Tongue (tissue), 2 donors: ENCODE results near the gene POPDC2. TPM values are rescaled to one million over a fixed set of nuclear protein-coding genes. Genes with fewer than 3 reads are reported as not detected.

Experiments used
- DNase-seq: peaks from one replicate; pipeline ENCODE4 v3.0.0-alpha.2; 2015
- total RNA-seq: library from RNA; depleted of rRNA; stranded (reverse); fragments of >200 nt; gene quantifications from one replicate; pipeline ENCODE4 v1.2.3, GENCODE V29; 2014

The POPDC2 gene
- total RNA-seq, 1 donor from 2014 or later, result 38.7 TPM

DNA sequence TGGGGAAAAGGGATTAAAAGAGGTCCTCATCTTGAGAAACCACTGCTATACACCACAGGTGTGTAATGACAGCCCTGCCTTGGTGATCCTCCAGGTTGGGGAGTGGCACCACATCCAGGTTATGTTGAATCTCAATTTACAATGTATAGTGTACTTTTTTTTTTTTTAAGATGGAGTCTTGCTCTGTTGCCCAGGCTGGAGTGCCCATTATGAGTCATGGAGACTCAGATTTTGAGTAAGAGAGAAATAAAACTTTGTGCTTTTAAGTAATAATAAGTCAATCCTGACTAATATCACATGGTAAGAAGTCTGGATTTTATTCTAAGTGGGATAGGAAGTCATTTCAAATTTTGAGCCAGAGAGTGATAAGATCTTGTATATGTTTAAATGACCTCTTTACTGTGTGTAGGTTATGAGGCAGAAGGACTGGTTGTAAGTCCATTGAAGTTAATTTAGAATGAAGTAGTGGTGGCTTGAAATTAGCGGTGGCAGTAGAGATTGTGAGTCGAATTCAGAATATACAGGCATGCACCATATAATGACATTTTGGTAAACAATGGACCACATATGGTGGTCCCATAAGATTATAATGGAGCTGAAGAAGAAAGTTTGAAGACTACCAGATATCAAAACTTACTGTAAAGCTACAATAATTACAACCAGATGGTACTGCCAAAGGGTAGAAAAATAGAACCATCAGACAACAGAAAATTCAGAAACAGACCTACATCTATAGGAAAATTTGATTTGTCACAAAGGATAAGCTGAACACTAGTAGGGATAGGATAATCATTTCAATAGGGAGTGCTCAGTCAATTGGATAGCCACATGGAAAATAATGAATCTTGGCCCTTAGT is 20.7 kb downstream of the POPDC2 start:
- no peak for DNase-seq

DNA sequence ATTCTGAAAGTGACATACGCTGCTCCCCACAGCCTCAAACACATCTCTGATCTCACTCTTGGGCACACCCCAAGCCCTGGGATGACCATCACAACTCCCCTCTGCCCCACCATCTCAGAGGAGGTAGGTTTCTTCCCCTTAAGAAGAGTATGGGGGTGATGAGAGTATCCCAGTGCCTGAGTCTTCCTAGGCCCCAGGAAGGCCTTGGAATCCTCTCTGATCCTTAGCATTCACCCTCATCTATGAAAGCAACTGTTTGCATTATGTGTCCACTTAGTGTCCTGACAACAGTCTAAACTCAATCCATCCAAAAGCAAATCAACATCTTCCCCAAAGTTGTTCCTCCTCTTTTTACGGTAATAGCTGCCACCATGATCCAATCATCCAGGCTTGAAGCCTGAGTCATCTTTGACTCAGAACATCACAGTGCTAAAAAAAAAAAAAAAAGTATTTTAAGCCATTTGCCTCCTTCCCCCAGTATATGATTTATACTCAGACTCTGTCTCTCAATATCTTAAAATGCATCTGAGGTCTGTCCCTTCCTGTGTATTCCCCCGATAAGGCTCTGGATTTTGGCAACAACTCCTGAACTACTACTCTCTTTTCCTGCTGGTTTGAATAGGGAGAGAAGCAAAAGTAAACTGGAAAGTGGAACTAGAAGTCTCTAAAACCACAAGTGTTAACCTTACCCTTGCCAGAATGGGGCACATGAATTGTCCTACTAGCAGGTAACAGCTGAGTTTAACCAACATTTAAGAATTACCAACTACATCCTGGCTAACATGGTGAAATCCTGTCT is 22.5 kb downstream of the POPDC2 start:
- no peak for DNase-seq

DNA sequence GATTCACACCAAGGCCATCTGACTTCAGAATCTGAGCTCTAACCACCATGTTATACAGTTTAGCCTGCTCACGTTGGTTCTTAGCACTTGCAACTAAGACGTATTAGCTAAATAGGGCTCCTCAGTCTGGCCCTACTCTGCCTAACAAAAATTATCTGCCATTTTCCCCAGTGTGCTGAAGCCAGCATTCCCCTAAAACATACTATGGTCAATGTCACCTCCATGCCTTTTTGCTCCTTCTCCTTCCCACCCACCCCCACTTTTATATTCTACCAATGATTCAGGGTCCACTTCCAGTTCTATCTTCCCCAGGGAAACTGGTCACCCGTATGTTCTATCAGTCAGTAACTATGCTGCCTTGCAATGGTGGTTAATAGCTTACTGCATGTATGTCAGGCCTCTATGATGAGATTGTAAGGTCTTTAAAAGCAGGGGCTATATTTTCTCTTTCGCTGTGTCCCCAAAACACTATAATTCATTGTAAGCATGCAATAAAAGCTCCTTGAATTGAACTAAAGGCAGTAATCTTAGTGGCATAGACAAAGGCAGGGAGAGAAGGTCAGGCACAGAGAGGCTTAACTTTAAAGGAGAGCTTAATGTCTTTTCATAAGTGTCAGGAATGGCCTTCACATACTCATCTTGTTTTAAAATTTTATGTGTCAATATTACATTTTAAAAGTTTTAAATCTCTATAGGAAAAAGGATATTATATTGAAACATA is 23.3 kb downstream of the POPDC2 start:
- DNase-seq, result no peak

- DNase-seq, result no peak
These were observed 24.1 kb downstream of the POPDC2 start for GRCh38 chr3:119636249-119636648.

GRCh38 chr3:119635719-119636118 is 24.7 kb downstream of the POPDC2 start:
- DNase-seq, result no peak

DNA sequence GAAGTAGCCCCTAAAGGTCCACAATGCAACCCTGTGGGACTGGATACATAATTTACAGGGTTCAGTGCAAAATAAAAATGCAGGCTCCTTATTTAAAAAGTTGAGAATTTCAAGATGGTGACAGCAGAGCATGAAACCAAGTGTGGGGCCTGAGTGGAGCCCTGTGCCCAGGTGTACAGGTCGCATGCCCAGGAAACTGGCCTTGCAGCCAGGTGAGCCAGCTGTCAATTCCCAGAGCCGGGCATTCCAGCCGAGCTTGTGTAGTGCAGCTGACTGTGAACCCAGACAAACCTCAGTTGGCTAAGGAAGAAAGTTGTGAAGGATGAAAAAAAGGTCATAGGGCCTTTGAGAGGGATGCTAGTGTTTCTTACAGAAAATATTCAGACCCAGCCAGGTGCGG is 27.6 kb downstream of the POPDC2 start:
- no peak for DNase-seq

- DNase-seq, result no peak
These were observed 28.2 kb downstream of the POPDC2 start for GRCh38 chr3:119632216-119632615.

DNA sequence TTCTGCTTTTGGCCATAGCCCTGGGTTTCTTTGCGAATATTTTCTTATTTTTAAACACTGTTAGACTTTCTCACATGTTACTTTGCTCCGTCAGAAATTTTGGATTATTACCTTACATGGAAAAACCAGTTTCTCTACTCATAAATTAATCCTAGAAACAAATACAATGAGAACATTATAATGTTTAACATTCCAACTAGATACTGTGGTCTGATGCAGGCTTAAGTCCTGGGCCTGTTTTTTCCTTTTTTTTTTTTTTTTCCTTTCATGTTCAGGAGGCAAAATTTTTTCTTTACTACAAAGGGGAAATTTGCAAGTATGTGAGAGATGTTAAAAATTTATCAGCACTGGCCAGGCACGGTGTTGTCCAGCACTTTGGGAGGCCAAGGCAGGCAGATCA is 28.9 kb downstream of the POPDC2 start:
- DNase-seq, result no peak

DNA sequence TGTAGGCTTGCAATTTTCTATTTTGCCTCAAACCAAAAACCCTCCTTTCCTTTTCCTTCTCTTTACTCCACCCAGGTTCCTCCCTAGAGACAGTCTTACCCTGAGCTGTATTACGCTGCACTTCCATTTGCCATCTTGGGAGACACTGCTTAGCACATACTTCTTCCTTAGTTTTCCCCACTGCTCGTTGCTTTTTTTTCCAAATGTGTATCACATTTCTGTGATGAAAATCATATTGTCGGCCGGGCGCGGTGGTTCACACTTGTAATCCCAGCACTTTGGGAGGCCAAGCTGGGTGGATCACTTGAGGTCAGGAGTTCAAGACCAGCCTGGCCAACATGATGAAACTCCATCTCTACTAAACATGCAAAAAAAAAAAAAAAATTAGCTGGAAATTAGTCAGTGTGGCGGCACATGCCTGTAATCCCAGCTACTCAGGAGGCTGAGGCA is 29.5 kb downstream of the POPDC2 start:
- no peak for DNase-seq

- no peak for DNase-seq
These were observed 30.1 kb downstream of the POPDC2 start for GRCh38 chr3:119630128-119630879.

GRCh38 chr3:119628816-119629445 is 31.5 kb downstream of the POPDC2 start:
- no peak for DNase-seq

GRCh38 chr3:119628390-119628789 is 32.0 kb downstream of the POPDC2 start:
- DNase-seq, result no peak

DNA sequence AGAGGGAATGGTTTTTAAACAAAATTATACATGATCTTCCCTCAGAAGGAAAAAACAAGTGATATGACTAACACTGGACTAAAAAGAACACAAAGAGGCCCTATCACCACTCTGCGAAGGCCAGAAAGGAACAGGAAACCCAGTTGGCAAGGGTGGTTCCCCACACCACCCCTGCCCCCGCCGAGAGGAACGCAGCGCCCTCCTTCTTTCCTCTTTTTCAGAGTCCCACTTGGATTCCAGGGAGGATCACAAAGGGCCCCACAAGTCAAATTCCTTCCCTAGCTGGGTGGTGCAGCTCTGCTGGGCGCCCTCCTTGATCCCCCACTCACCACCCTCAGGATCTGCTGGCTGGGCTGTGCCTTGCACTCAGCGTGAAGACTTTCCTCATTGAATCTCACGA is 32.9 kb downstream of the POPDC2 start:
- no peak for DNase-seq

DNA sequence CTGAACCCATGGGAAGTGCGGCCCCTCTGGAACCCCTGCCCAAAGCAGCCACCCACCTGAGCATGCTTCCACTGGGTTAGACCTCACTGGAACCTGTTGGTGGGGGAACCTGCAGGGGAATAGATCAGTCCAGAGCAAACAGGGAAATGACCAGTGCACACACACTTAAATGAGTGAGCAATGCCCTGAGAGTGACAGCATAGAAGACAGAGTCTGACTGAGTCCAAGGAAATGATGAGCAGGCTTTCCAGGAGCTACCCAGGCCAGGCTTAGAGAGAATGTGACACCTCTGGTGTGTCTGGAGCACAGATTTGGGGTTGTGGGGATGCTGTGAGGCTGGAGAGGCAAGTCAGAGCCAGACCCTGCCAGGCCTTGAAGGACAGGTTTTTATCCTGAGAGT is 34.2 kb downstream of the POPDC2 start:
- DNase-seq, result no peak

DNA sequence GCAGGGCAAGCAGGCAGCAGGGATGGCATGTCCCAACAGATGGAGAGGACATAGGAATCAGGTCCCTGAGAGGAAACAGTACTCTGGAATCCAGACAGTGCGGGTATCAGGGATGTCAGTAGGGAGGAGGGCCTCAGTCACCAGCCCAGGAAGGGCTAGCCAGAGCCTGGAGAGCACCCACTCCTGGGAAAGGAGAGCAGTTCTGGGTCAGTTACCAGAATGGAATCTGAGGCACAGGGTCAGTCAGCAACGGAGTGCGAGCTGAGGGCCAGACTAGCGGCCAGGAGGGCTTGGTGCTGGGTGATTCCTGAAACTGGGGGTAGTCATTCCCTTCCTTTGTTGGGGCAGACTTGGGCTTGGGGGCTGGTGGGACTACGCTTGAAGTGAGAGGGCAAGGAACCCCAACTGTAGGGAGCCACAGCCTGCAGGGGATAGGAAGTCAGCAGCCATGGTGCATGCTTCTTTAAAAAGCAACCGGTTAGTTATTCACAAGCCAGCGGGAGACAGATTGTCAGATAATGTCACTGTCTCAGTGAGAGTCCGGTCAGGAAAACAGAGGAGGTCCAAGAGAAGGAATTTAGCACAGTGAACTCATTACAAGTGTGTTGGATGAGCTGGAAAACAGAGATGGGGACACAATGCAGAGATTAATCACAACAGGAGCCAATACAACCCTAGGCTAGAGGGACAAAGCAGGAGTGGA is 34.8 kb downstream of the POPDC2 start:
- DNase-seq, result no peak

DNA sequence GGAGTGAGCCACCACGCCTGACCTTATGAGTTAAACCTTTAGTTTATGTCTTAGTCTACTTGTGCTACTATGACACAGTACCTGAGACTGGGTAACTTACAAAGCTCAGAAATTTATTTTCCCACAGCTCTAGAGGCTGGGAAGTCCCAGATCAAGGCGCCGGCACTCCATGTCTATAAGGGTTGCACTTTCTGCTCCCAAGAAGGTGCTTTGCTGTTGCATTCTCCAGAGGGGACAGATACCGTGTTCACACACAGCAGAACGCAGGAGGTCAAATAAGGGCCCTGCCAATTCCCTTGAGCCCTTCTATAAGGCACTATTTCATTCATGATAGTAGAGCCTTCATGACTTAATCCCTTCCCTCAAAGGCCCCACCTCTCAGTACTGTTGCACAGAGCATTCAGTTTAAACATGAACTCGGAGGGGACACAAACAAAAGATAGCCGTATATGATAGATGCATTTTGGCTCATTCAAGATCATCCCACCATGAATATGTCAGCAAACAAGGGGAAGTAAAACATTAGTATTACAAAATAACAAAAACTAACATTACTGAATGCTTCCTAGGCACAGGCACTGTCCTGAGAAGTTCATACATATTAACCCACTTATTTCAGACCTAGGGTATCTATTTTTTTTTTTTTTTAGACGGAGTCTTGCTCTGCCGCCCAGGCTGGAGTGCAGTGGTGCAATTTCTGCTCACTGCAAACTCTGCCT is 36.2 kb downstream of the POPDC2 start:
- no peak for DNase-seq

GRCh38 chr3:119620899-119621298 is 39.5 kb downstream of the POPDC2 start:
- no peak for DNase-seq

- DNase-seq, result no peak
These were observed 41.3 kb downstream of the POPDC2 start for GRCh38 chr3:119619094-119619493.

DNA sequence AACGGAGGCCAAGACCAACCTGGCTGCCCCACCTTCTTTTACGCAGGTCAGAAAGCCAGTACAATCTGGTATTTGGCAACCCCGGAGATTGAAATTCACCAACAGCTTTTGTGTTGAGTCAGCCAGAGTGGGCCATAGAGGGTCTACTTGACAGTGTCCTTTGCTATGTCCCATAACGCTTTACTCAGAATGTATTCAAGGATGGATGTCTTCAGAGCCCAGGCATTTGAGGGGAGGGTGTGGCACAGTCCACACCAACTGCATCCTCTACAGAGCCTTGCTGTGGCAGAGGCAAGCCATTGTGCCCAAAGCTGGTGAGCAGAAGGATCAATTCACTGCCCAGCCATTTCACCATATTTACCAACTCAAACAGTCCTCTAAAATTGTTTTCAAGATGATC is 44.3 kb downstream of the POPDC2 start:
- no peak for DNase-seq

DNA sequence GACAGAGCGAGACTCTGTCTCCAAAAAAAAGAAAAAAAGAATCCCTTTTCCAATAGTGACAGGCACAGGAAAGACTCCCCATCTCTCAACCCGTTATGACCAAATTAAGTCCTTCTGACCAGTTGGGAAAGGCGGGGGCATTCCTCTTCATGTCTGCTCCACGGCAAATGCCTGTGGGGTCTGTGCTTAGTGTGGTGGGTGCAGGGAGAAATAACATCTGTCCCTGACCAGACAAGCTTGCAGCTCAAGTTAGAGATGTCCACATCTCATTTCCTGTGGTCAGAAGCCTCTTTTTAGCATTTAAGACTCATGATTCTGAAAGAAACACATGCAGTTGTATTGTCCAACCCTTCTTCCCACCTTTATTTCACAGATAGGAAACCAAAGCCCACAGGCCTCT is 46.5 kb downstream of the POPDC2 start:
- DNase-seq, result no peak
